CD8-positive, alpha-beta memory T cell (primary cell): ENCODE data around the gene ONECUT3. TPM values are rescaled to one million over a fixed set of nuclear protein-coding genes. Genes with fewer than 3 reads are reported as not detected.
A peak's percentile ranks its signal among the peaks of the same experiment; 100 is the strongest.

ENCODE experiments used
- CTCF ChIA-PET: fragments of 350-600 bp; sonication (Branson Sonifier 250); formaldehyde crosslinking; loops from one replicate; lab custom pipeline; 2021; ENCODE audit warnings: antibody characterized with exemption; lab: Charles Lee
- POLR2A ChIA-PET: fragments of 350-600 bp; sonication (Branson Sonifier 250); formaldehyde crosslinking; loops from one replicate; lab custom pipeline; 2021; ENCODE audit warnings: antibody characterized with exemption; lab: Charles Lee
- DNase-seq, 5 donors: peaks; one replicate each; pipeline versions ENCODE4 v3.0.0 to v3.0.0-alpha.2; 2020 to 2022; ENCODE audit warnings: mixed read lengths in 1 of 5
- H3K27ac ChIP-seq: one replicate; pipeline ENCODE4 v1.7.0; 2013; ENCODE audit warnings: low read depth, mild to moderate bottlenecking, low read length, moderate library complexity
- H3K27me3 ChIP-seq: 2 replicates; pipeline ENCODE4 v1.7.0; 2013; ENCODE audit warnings: low read length, mild to moderate bottlenecking; ENCODE audit not compliant: insufficient read depth, poor library complexity, severe bottlenecking
- H3K36me3 ChIP-seq: 2 replicates; pipeline ENCODE4 v1.7.0; 2013; ENCODE audit warnings: mild to moderate bottlenecking, low read length, moderate library complexity; ENCODE audit not compliant: insufficient read depth
- H3K4me1 ChIP-seq: 2 replicates; pipeline ENCODE4 v1.7.0; 2013; ENCODE audit warnings: mild to moderate bottlenecking, low read length, moderate library complexity; ENCODE audit not compliant: insufficient read depth
- H3K4me3 ChIP-seq: 2 replicates; pipeline ENCODE4 v1.7.0; 2013; ENCODE audit warnings: mild to moderate bottlenecking, low read length
- H3K9me3 ChIP-seq: 2 replicates; pipeline ENCODE4 v1.7.0; 2013; ENCODE audit warnings: mild to moderate bottlenecking, low read length
- H3K27ac Mint-ChIP-seq, 8 donors: one replicate each; pipeline ENCODE4 v1.8.0; 2020 to 2021; ENCODE audit warnings: mixed read lengths in 8 of 8, mild to moderate bottlenecking in 6 of 8, inconsistent platforms in 3 of 8, moderate library complexity in 3 of 8
- H3K27me3 Mint-ChIP-seq, 2 donors: one replicate each; pipeline ENCODE4 v1.8.0; 2020 to 2021; ENCODE audit warnings: mixed read lengths in 2 of 2, mild to moderate bottlenecking in 1 of 2, moderate library complexity in 1 of 2
- H3K36me3 Mint-ChIP-seq, 3 donors: one replicate each; pipeline ENCODE4 v1.8.0; 2020 to 2021; ENCODE audit warnings: mixed read lengths in 3 of 3, inconsistent platforms in 1 of 3, mild to moderate bottlenecking in 1 of 3
- H3K4me1 Mint-ChIP-seq, 3 donors: one replicate each; pipeline ENCODE4 v1.8.0; 2020 to 2021; ENCODE audit warnings: mixed read lengths in 3 of 3, inconsistent platforms in 1 of 3, mild to moderate bottlenecking in 1 of 3
- H3K4me3 Mint-ChIP-seq, 7 donors: one replicate each; pipeline ENCODE4 v1.8.0; 2020 to 2021; ENCODE audit warnings: mixed read lengths in 7 of 7, mild to moderate bottlenecking in 6 of 7, moderate library complexity in 4 of 7, inconsistent platforms in 2 of 7
- H3K9me3 Mint-ChIP-seq, 5 donors: one replicate each; pipeline ENCODE4 v1.8.0; 2020 to 2022; ENCODE audit warnings: mixed read lengths in 5 of 5, mild to moderate bottlenecking in 3 of 5, moderate library complexity in 2 of 5, inconsistent platforms in 1 of 5
- polyA plus RNA-seq: library from polyadenylated mRNA; unstranded; fragments of 300-500 nt; fragmentation: Illumina TruSeq; gene quantifications from one replicate; pipeline ENCODE4 v1.2.3, GENCODE V29; 2021
- total RNA-seq, 2 experiments: library from RNA; stranded (reverse); gene quantifications; one replicate each; pipeline ENCODE4 v1.2.3, GENCODE V29; 2021

ONECUT3 gene
- total and polyA plus RNA-seq, 3 experiments from 2014 or later, result not detected

DNA sequence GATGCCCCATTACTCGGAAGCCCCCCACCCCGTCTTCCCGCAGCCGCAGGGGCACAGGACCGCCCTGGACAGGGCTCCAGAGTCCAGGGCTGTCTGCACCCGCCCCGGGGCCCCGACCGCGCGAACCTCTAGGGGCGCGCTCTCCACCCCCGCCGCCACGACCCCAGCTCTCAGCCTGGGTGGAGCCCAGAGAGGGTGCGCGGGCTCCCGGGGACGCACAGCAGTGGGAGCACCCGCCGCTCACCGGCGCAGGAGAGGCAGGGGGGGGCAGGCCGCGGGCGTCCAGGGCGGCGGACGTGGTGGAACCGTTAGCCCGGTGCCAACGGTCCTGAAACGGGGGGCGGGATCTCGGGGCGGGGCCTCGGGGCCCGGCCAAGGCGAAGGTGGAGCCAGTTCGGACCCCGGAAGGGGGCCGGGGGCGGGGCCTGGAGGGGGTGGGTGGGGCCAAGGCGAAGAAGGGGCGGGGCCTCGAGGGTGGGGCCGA, 58.7 kb downstream of the ONECUT3 start, which contains the start of gene ATP8B3:
Gene ATP8B3, minus strand, starts transcription at position 335 of the 484 bp plus-strand sequence. CDS start 540 bp downstream, outside the sequence.
- POLR2A ChIA-PET, result no interaction called here
- Histone ChIP-seq H3K4me3 (peak within 1 kb of the TSS; percentile 91), H3K27me3 (no peaks in the 10 kb centered on the region), H3K9me3 (no peaks in the 10 kb centered on the region), H3K27ac (peak within 1 kb of the TSS; percentile 57), H3K4me1 (peaks cover 12% of the 10 kb centered on the region), H3K36me3 (no peaks in the 10 kb centered on the region)
- no peaks in the 10 kb centered on the region for H3K27me3 Mint-ChIP-seq
- peak in 4 of 5 donors; percentile 47 to 84 (median 76) for DNase-seq
- H3K4me1 Mint-ChIP-seq, result peaks cover 10 to 19% (median 10%) of the 10 kb centered on the region in 3 donors
- peak within 1 kb of the TSS; percentile 85 to 95 (median 92) for H3K4me3 Mint-ChIP-seq
- H3K9me3 Mint-ChIP-seq, result no peaks in the 10 kb centered on the region
- H3K27ac Mint-ChIP-seq, result peak within 1 kb of the TSS; percentile 84 to 96 (median 91)
- CTCF ChIA-PET, result interaction anchor here (1.1 to 1.6 kb wide), 3 partner anchors 11 to 26 kb away, joined by 3 to 6 read pairs (median 3); no protein-coding TSS in a partner anchor
- peaks cover 0 to 24% (median 0%) of the 10 kb centered on the region in 3 donors for H3K36me3 Mint-ChIP-seq

DNA sequence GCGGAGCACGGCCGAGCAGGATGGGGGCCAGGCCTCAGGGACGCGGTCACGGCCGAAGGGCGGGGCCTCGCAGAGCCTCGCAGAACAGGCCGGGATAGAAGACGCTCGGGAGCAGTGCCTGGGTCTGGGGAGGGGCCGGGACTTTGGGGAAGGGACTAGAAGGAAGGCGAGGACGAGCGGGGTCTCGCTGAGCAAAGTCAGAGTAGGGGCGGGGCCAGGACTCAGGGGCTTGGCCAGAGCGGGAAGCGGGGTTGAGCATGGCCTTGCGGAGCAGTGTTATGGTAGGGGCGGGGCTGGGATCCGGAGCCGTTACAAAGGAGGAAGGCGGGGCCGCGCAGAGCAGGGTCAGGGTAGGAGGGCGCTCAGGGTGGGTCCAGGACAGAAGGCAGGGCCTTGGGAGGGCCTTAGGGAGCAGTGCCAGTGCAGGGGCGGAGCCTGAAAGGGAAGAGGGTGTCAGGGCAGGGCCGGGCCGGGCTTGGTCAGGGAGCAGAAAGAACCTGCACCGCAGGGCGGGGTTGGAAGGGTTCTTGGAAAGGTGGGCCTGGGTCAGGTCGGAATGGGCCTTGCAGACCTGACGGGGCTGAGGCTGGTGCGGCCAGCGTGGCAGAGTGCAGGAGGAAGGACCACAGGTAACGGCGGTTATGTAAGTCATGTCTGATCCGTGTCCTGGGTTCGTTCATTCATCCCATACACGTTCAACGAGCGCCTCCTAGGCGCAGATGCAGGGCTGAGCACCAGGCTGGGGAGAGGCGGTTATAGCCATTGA, 59.3 kb downstream of the ONECUT3 start:
- Mint-ChIP-seq H3K27ac (peak overlapping the region; percentile 84 to 96 (median 91)), H3K9me3 (no peaks in the 10 kb centered on the region), H3K27me3 (no peaks in the 10 kb centered on the region), H3K36me3 (peaks cover 0 to 30% (median 0%) of the 10 kb centered on the region in 3 donors), H3K4me3 (peak overlapping the region; percentile 85 to 95 (median 92)), H3K4me1 (peaks cover 10 to 19% (median 10%) of the 10 kb centered on the region in 3 donors)
- Histone ChIP-seq H3K4me3 (peak overlapping the region; percentile 91), H3K4me1 (peaks cover 12% of the 10 kb centered on the region), H3K27me3 (no peaks in the 10 kb centered on the region), H3K9me3 (no peaks in the 10 kb centered on the region), H3K27ac (peak overlapping the region; percentile 57), H3K36me3 (peaks cover under 1% of the 10 kb centered on the region)
- ChIA-PET CTCF (interaction anchor here (1.4 kb wide), 1 partner anchor 11 kb away, joined by 3 read pairs; no protein-coding TSS in a partner anchor), POLR2A (no interaction called here)
- DNase-seq, result peak; percentile 78 to 88 (median 82)

DNA sequence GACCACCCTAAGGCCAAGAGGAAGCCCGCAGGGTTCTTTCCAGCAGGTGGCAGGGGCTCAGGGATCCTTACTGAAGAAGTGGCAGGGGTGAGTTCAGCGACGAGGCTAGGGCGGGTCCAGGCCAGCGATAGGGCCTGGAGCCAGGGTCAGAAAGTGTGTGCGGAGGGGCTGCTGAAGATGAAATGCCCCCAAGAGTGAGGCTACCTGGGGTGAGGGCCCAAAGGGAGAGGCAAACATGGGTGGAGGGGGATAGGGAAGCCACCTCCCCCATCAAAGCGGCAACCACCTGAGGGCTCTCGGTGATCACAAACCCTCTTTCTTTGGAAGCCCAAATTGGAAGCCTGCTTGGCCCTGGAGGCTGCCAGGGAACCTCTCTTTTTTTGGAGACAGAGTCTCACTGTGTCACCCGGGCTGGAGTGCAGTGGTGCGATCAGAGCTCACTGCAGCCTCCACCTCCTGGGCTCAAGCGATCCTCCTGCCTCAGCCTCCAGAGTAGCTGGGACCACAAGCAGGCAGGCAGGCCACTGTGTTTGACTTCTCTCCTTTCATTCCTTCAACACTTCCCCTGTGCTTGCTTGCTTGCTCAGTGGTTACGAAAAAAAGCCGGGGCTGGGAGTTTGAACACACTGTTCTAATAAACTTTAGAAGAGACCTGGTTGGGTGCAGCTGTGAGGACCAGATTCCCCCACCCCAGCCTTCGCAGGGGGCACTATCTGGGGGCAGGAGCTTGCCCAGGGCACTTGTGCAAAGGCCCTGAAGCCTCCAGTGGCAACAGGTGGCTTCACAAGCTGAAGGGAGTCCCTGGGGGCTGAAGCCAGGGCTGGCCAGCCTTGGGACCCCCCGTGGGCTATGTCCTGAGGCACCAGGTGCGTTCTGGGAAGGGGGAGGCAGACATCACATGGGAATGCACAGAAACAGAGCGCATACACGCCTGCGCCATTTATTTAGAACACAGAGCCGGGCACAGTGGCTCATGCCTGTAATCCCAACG, 60.2 kb downstream of the ONECUT3 start:
- peaks cover 9% of the 10 kb centered on the region for H3K36me3 ChIP-seq
- H3K4me3 Mint-ChIP-seq, result peak overlapping the region; percentile 85 to 95 (median 92)
- no peaks in the 10 kb centered on the region for H3K27me3 ChIP-seq
- H3K4me3 ChIP-seq, result peak overlapping the region; percentile 91
- H3K27ac Mint-ChIP-seq, result peak overlapping the region; percentile 40 to 94 (median 86)
- peaks cover 12% of the 10 kb centered on the region for H3K4me1 ChIP-seq
- peaks cover 0 to 37% (median 0%) of the 10 kb centered on the region in 3 donors for H3K36me3 Mint-ChIP-seq
- no peaks in the 10 kb centered on the region for H3K9me3 Mint-ChIP-seq
- H3K27ac ChIP-seq, result peak overlapping the region; percentile 57
- DNase-seq, result no peak
- POLR2A ChIA-PET, result interaction anchor here (1.2 kb wide), 1 partner anchor 18 kb away, joined by 3 read pairs; no protein-coding TSS in a partner anchor
- CTCF ChIA-PET, result no interaction called here
- H3K4me1 Mint-ChIP-seq, result peaks cover 10 to 19% (median 10%) of the 10 kb centered on the region in 3 donors
- no peaks in the 10 kb centered on the region for H3K27me3 Mint-ChIP-seq
- no peaks in the 10 kb centered on the region for H3K9me3 ChIP-seq

DNA sequence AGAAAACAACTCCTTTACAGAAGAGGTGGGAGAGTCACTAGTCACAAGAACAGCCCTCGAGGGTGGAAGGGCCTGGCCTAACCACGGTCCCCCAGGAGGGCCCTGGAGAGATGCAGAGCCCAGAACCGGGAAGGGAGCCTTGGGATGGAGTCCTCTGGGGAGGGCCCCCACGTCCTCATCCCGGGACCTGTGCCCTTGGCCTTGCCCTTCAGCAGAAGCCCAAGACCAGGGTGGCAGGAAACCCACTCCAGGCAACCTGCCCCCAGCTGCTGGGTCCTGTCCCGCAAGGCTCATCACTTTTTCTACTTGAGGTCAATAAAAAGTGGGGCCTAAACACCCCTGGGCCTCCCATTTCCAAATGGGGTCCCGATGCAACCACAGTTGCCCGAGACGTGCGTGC, 61.1 kb downstream of the ONECUT3 start:
- Histone ChIP-seq H3K4me1 (peaks cover 12% of the 10 kb centered on the region), H3K9me3 (no peaks in the 10 kb centered on the region), H3K27me3 (no peaks in the 10 kb centered on the region), H3K4me3 (no peak overlapping the region), H3K27ac (no peak overlapping the region), H3K36me3 (peaks cover 9% of the 10 kb centered on the region)
- ChIA-PET POLR2A (interaction anchor here (1.2 kb wide), 1 partner anchor 19 kb away, joined by 3 read pairs; no protein-coding TSS in a partner anchor), CTCF (interaction anchor here (0.9 to 2.9 kb wide), 2 partner anchors 12 to 33 kb away, joined by 4 to 11 read pairs; no protein-coding TSS in a partner anchor)
- no peaks in the 10 kb centered on the region for H3K27me3 Mint-ChIP-seq
- peaks cover 10 to 19% (median 10%) of the 10 kb centered on the region in 3 donors for H3K4me1 Mint-ChIP-seq
- no peak overlapping the region for H3K27ac Mint-ChIP-seq
- no peaks in the 10 kb centered on the region for H3K9me3 Mint-ChIP-seq
- peak overlapping the region in 1 of 7 donors; percentile 11 for H3K4me3 Mint-ChIP-seq
- H3K36me3 Mint-ChIP-seq, result peaks cover 0 to 41% (median 0%) of the 10 kb centered on the region in 3 donors
- DNase-seq, result no peak

DNA sequence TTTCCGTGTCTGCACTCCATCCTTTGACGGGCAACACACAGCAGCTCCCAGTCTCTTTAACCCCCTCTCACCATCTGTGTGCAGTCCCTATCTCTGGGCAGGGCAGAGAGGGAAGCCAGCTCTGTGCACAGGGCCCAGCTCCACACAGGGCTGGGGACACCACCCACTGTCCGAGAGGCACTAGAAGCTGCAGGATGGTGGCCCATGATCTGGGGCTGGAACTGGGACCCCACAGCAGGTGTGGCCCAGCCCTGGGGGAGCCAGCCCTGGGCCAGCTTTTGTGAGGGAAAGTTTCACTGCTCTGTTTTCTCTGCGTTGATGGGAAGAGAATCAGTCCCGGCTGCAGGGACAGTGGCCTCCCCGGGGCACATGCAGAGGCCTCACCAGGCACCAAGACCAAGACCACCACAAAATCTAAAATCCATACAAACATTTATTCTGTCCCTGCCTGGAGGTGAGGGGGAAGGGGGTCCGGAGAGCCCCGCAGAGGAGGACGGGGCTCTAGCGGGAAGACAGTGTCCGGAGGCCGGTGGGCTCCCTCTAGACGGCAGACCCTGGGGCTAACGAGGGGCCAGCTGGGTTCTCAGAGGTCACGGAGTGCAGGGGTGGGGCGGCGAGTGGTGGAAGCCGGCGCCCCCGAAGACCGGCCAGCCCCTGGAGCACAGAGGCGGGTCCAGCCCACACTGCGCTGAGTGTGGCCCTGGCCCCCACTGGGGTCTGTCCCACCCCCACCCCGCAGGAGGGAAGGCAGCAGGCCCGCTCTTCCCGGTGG, 61.7 kb downstream of the ONECUT3 start:
- no peaks in the 10 kb centered on the region for H3K27me3 Mint-ChIP-seq
- no peak for DNase-seq
- Histone ChIP-seq H3K27me3 (no peaks in the 10 kb centered on the region), H3K9me3 (no peaks in the 10 kb centered on the region), H3K4me3 (no peak overlapping the region), H3K36me3 (peaks cover 12% of the 10 kb centered on the region), H3K4me1 (peaks cover 12% of the 10 kb centered on the region), H3K27ac (no peak overlapping the region)
- peak overlapping the region in 1 of 8 donors; percentile 51 for H3K27ac Mint-ChIP-seq
- CTCF ChIA-PET, result interaction anchor here (0.9 to 2.9 kb wide), 2 partner anchors 11 to 33 kb away, joined by 4 to 11 read pairs; no protein-coding TSS in a partner anchor
- POLR2A ChIA-PET, result interaction anchor here (1.2 kb wide), 1 partner anchor 20 kb away, joined by 3 read pairs; no protein-coding TSS in a partner anchor
- peaks cover 0 to 45% (median 0%) of the 10 kb centered on the region in 3 donors for H3K36me3 Mint-ChIP-seq
- no peak overlapping the region for H3K4me3 Mint-ChIP-seq
- H3K9me3 Mint-ChIP-seq, result no peaks in the 10 kb centered on the region
- peaks cover 10 to 19% (median 10%) of the 10 kb centered on the region in 3 donors for H3K4me1 Mint-ChIP-seq

DNA sequence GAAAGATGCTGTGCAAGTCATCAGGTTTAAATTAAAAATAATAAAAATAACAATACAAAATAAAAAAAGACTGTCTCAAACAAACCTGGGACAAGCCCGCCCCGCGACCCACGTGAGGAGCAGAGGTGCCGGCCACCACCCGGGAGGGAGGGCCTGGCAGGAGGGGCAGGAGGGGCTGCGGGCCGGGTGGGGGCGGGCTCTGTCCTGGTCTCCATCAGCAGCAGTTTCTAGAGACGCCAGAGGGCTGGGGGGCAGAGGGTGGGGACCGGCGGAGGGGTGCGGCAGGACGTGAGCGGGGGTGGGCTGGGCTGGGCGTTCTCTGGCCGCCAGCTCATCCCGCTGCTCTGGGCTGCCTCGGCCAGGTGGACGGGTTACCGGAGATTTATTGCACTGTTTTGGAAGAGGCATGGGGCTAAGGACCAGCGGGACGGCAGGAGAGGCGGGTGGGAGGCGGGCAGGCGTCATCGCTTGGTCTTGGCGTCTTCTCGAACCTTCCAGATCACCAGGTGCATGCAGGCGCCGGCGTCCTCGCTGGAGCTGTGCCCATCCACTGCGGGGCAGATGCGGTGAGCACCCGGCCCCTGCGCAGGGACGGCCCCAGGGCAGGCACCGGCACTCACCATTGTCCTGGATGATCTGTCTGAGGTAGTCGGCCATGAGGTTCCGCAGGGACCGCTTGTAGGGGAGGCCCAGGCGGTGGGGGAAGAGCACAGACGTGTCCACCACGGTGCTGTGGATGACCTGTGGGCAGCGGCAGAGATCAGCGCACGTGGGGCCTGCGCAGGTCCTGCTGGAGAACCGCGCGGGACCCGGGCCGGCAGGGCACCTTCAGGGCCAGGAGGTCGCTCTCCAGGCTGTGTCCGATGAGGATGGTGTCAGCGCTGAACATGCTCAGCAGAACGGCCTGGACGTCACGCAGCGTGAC, 62.6 kb downstream of the ONECUT3 start:
- Histone ChIP-seq H3K36me3 (peaks cover 15% of the 10 kb centered on the region), H3K27ac (no peak overlapping the region), H3K27me3 (no peaks in the 10 kb centered on the region), H3K4me3 (no peak overlapping the region), H3K4me1 (peaks cover 12% of the 10 kb centered on the region), H3K9me3 (no peaks in the 10 kb centered on the region)
- H3K4me3 Mint-ChIP-seq, result no peak overlapping the region
- peaks cover 3 to 53% (median 4%) of the 10 kb centered on the region in 3 donors for H3K36me3 Mint-ChIP-seq
- POLR2A ChIA-PET, result no interaction called here
- no peaks in the 10 kb centered on the region for H3K27me3 Mint-ChIP-seq
- H3K27ac Mint-ChIP-seq, result no peak overlapping the region
- CTCF ChIA-PET, result interaction anchor here (2.9 kb wide), 1 partner anchor 10 kb away, joined by 11 read pairs; no protein-coding TSS in a partner anchor
- H3K9me3 Mint-ChIP-seq, result no peaks in the 10 kb centered on the region
- no peak for DNase-seq
- peaks cover 10 to 19% (median 10%) of the 10 kb centered on the region in 3 donors for H3K4me1 Mint-ChIP-seq
